Measurements from ENCODE around the gene EDEM3.

Gene EDEM3

DNA sequence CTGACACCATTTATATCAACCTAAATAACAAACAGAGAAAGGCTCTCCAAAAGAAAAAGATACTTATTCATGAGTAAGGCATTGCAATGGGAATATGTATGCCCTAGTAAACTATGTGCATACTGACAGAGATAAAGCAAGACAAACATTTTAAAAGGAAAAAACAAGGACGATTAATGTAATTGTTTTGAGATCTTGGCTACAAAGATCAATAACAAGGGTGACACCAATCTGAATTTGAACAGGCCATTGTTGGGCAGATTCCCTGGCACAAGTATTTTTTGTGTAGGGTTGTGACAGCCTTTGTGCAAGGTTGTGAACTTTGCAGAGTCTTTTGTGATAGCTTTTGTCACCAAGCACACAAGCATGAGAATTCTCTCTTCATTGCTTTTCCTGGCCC is 85.3 kb downstream of the EDEM3 start:
- DNase-seq = no peak

DNA sequence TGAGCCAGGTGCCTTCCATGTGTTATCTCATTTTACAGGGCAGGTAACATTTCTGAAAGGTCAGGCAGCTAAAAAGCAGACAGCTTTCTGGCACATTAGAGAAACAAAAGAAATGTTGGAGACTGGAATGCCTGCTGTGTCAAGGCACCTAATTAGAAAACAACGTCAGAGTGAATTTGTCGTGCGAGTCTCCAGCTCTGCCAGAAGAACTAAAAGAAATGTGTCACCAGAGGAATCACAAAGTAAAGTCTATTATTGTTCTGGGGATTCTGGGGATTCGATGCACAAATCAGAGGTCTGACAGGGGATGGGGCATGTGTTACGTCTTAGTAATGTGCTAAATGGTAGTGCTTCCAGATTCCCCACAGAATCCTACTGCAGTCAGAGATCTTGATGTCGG is 89.3 kb downstream of the EDEM3 start:
- no peak for DNase-seq

DNA sequence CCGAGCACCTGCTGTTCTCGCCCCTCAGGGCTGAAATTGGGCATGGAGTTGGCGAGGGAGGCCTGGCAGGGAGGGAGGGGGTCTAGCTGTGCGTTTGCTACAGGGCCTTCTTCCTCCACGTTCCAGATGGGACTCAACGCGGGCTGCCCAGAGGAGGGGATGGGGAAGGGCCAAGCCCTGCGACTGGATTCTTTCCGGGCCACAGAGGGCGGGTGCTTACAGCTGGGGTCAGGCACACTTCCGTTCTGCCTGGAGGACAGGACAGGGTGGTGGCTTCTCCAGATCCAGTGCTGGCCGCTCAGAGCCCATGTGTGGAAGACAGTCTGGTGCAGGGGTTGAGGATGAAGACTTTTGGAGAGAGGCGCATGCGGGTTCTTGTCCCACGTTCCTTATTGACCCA is 90.0 kb downstream of the EDEM3 start:
- DNase-seq = no peak

DNA sequence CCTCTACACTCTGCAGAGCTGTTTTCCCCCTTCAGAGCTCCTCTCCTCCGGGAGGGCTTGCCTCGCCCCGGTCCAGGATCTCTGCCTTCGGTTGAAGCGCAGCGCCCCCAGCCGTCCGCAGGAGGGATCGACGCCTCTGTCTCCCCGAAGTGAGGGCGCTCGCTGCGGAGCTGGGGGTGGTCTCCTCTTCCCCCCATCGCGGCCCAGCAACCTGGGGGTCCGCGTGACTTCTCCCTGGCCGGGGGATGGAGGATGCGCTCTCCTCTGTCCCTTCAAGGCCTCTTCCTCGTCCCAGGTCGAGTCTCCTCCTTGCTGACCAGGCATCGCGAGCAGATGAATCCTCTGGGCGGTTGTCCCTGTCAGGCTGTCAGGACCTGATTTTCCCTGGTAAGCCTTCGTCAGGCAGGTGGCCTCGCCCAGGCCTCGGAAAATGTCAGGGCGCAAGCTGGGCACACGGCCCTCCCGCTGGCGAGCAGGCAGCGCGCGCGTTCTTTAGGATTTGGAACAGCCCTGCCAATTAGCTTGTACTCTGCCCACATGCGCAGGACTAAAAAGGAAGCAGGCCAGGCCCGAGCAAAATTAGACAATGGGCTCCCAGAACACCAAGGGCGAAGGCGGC is 90.5 kb downstream of the EDEM3 start:
- peak; percentile 71 for DNase-seq

DNA sequence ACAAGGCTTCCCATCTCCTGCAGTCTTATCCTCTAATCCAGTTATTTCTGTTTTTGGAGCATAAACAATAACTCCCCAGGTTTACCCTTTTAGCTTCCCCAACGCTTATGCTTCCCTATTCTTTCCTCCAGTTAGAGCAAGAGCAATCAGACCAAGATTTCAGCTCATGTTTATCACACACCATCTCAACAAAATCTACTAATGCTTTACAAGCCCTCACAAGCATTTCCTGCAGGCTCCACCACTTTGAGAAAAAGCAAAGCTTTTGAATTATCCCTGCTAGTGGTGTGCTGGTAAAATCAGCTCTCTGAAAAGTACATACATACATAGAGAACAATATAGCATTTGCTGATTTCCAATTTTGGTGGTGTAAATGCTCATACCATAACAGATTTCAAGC is 92.9 kb downstream of the EDEM3 start:
- no peak for DNase-seq

DNA sequence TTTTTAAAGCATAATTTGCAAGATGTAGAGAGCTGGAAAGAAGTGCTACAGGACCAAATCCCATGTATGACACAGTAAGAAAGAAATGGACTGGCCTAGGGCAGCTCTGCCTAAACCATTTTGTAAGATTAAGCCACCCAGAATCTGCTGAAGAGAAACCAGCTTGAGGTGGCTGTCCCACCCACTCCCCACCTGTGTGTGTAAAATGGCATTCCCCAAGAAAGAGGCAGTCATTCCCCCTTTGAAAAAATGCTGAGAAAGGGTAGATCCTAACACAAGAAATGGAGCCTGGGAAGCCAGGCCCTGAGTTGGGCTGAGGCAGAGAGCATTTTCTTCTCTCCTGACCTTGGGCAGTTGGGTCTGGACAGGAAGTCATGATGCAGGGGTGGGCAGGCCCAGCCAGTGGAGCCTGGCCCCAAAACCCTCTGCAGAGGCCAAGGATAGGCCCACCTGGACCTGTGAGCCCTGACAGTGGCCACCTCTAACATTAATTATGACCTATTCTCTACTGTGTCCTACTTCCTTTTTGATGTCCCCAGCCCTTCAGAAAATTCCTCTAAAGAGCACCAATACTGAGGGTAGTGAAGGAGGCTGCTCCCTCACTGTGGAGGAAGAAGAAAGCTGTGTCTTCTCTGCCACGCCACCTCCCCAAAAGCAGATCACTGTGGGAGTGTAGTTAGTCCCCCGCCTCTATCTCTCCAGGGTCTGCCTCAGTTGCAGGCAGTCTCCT is 94.0 kb downstream of the EDEM3 start:
- no peak for DNase-seq

DNA sequence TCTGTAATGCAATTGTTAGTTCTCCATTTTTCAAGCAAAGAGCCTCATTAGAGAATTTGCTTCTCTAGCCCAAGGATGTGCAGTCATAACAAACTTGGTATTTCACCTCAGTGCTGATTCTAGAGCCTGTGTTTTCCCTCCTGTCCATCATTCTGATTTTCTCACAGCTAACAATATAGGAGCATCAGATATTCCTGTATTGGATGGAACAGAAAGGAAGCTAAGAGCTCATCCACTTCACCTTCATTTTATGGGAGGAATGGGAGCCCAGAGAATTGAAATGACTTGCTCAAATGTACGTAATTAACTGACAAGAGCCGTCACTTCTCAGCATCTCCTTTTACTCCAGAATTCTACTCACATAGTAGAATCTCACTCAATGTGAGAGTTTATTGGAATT is 96.6 kb downstream of the EDEM3 start:
- no peak for DNase-seq

DNA sequence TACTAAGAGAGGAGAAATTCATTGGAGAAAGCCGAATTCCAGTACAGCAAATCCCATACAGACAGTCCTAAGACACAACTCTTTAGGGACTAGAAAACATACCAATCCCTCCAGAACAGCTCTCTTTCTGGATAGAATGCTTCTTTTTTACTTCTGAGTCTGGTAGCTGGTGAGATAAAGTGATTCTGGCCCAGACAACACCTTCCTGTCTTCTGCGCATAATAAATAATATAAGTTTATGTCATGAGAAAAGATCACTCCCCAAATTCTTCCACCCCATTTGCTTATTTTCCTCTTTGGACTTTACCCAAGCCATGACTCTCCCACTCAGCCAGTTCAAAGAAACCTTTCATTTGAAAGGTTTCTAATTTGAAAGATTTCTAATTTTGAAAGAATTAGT is 98.4 kb downstream of the EDEM3 start:
- no peak for DNase-seq

DNA sequence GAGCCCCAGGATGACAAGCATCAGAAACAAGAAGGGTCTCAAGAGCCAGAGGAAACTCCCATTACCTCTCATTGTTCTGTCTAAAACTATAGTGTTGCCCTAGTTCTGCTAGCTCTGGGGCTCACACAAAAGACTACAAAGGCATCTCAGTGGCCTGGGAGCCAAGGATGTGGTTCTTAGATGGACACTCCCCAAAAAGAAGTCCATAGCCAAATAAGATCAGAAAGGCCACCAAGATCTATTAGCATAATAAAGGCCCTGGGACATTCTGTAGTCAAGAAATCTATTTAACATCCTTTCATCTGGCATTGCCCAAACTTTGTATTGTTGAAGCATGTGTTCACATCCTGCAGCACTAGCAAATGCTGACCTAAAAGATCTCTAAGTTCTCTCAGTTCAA is 99.5 kb downstream of the EDEM3 start:
- no peak for DNase-seq

DNA sequence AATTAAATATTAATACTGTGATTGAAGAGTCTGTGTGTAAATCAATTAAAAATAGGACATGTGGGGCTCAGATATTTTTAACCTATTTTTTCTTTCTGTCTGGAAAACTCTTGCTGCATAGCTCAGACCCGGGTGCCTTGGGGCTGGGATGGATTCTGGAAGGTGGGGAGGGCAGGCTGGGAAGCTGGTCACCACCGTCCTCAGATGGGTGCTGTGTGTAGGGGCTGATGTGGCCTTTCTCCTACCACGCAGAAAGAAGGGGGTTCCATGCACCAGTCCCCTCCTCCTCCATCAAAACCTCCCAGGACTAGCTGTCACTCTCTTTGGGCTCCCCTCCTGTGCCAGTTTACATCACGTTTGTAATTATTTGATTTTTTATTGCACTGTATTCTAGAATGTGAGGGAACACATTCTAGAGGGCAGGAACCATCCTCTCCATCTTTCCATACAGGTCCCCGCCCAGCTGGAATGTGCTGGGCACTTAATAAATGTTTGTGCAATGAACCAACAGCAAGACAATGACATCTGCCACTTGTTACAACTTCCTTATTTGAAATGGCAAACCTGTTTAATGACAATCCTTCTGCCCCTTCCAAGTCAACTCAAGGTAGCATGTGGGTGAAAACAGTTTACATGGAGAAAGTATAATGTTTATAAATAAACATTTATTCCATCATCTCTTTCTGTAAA is 104.3 kb downstream of the EDEM3 start:
- DNase-seq = no peak

DNA sequence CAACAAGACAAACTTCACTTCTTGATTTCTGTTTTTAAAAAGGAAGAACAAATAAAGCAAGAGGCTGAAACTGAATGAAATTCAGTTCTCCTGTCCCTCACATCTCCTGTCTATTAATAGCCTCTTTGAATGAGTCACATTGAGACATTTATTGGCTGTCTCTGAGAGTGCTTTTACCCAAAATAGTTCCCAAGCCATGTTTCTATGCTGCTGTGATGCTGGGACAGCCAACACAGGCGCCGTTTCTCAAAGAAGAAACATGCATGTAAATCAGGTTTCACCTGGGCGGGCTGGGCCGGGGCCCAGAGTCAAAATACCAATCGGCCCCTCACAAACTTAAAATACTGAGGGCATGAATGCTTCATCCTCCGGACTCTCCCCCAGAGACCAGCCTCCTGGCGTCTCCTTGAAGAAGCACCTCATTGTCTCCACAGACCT is 105.2 kb downstream of the EDEM3 start:
- DNase-seq = no peak

DNA sequence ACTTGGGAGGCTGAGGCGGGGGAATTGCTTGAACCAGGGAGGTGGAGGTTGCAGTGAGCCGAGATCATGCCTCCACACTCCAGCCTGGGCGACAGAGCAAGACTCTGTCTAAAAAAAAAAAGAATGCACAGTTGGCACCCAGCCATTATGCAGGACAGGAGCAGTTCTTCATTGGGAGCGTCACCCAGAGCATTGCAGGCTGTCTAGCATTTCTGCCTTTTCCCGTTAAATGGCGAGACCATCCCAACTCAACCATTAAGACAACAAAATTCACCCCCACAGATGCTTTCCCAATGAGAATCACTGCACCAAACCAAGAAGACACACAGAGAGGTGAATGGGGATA is 105.8 kb downstream of the EDEM3 start:
- no peak for DNase-seq

DNA sequence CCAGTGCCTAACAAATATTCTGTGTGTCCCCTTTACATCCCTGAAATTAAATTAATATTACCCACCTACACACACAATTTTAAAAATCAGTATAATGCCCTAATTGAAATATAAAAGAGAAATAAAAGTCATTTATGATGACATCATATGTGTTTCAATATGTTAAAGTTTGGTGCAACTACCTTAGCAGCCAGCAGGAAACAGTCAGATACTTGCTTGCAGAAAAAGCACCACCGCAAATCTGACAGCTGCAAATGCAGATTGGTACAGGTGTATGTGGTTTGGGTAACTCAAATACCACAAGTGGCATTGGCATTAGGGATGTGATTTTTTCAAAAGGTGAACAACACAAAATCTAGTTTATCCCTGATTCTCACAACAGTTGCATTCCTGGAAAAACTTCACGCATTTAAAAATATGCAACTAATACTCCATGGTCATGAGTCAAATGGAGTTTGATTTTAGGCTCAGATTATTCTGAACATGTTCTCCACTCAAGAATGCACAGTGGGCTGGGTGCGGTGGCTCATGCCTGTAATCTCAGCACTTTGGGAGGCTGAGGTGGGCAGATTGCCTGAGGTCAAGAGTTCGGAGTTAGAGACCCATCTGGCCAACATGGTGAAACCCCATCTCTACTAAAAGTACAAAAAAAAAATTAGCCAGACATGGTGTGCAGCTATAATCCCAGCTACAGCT is 106.3 kb downstream of the EDEM3 start:
- DNase-seq = no peak

DNA sequence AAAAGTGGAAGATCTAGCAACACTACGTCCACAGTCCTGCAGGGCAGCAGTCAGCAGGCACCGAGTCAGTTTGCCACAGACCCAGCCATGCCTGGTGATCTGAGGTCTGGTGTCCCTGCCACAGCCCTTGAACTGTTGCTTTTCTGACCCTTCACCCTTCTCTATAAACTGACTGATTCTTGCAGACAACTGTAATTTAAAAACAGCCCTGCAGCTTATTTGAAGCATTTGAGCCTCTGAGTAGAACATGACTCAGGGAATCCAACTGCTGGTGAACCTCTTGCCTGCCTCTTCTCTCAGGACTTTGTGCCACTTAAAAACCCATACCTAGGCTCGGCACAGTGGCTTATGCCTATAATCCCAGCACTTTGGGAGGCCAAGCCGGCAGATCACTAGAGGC is 107.2 kb downstream of the EDEM3 start:
- DNase-seq = no peak

DNA sequence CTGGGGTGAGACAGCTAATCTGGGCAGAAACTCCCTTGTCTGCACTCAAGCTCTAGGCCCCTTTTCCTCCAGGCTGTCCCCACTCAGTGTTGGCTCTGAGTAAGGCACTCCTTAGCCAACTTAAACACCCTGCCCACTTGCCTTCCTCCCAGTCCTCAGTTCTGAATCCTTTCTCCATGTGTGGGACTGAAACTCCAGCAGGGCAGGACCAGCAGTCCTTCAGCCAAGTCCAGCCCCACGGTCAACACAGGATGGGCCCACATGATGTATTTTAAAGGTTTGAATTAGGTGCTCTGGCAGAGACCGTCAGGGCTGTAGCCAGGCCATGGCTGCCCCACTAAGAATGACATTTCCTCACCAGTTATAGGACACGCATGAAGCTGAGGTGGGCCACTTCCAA is 107.8 kb downstream of the EDEM3 start:
- DNase-seq = no peak

DNA sequence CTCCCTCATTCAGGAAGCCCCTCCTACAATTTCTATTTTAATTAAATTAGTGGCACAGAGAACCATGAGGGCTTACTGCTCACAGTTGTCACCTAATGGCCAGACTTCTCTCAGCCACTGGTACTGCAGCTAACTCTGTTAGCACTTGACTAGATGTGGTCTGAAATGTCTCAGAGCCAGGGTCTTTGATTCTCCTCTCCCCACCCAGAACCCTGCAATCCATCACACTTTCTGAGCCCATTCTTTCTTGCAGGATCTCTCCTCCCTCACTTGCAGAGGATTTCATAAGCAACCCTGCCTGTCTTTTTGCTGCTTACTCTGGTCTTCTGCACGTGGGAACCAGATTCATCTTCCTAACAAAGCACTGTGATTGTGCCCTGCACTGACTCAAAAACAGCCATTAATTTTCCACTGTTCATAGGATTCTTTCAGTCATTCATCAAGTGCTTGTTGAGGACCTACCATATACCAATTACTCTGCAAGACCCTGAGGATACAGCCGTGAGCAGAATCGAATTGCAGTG is 108.4 kb downstream of the EDEM3 start:
- DNase-seq = no peak

DNA sequence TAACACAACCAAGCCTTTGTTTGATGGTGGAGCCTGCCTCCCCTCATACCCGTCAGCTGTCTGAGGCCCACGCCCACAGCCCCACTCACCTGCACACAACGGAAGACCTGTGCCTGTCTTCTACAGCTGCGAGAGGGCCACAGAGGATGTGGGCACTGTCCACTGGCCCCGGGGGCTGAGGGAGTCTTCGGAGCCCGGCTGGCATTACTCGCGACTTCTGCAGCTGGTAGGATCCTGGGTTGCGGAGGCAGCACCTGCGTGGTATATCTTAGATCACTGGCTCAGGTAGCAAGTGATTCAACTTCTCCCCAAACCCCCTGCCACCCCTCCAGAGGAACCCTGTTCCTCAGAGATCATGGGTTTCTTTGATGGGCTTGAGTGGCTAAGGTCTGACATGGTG is 109.9 kb downstream of the EDEM3 start:
- no peak for DNase-seq

DNA sequence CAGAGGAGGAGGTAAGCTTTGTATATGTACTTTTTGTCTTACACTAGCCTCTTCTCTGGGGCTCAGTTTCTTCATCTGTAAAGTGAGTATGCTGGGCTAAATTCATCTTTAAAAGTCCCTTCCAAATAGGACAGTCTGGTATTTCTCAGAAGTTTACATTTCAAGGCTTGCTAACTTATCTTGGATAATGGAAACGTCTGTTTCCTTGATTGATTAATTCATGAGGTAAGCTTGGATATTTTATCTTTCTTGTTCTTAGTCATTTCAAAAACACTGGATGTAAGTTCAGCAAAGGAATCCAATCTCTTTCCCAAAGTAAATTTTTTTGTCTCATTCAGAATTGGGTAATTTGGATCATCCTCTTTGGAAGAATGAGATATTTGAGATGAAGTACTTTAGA is 111.0 kb downstream of the EDEM3 start:
- no peak for DNase-seq

DNA sequence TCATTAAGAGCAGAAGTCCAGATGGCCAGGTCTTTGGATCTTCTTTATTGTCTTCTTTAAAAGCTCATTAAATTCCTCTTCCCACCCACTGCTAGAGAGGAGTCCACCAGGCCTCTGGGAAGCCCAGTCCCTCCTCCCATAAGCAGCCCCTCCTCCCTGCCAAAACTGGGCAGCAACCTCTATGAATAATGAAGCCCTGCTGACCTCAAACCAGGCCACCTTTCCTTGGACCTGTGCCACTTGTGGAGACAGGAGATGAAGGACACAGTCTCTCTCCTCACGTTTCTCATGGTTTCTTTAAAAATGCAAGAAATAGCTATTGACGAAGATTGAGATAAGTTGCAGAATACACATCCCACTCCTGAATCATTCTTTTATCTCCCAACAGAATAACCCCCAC is 112.8 kb downstream of the EDEM3 start:
- no peak for DNase-seq

DNA sequence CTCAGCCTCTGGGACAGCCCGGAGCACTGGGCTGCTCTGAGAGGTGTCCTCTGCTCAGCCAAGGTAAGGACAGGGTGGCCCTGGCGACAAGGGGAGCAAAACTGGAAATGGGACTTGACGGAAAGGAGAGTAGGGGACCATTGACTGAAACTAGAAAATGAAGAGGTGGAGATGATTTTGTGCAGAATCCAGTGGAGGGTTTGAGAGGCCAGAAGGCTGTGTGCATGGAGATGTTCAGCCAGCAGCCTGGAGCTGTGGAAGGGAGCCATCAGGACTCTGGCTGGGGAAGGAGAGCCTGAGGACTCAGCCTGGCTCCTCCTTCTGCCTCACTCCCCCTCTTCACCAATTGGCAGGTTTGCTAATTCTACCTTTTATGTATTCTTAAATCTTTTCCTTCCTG is 114.2 kb downstream of the EDEM3 start:
- no peak for DNase-seq
